ENCODE results near the gene IL4R. TPM values are rescaled to one million over a fixed set of nuclear protein-coding genes. Genes with fewer than 3 reads are reported as not detected.

Gene IL4R
- polyA plus RNA-seq, 1 donor from 2014 or later: 0.07 TPM

DNA sequence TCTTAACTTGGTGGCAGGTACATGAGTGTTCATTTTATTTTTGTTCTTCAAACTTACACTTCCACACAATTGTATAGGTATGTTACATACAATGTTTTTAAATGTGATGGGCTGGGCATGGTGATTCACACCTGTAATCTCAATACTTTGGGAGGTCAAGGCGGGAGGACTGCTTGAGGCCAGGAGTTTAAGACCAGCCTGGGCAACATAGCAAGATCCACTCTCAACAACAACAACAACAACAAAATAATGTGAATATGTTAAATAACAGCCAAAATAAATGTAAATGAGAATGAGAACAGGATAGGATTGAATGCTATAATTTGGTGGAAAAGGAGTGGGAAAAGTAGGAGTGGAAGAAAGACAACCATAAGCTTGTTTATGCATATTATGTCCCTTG lies 47.8 kb upstream of the IL4R start:
- Histone ChIP-seq H3K36me3 (ENCODE audit: insufficient read depth, low read length) (no peaks in the 10 kb centered on the region), H4K20me1 (ENCODE audit: insufficient read depth) (no peaks in the 10 kb centered on the region), H3K27me3 (ENCODE audit: insufficient read depth, low read depth, low read length) (no peaks in the 10 kb centered on the region), H3K9me3 (ENCODE audit: low read length) (no peaks in the 10 kb centered on the region), H3K27ac (ENCODE audit: low read length) (no peak overlapping the region), H3K4me2 (ENCODE audit: low read length) (no peak overlapping the region), H3K4me3 (ENCODE audit: low read length) (no peak overlapping the region), H2AFZ (ENCODE audit: low read depth, low read length) (no peak overlapping the region), H3K9me2 (ENCODE audit: insufficient read depth, low read length) (no peaks in the 10 kb centered on the region), H3K79me2 (replicated peaks; ENCODE audit: insufficient read depth, low read length) (no peaks in the 10 kb centered on the region), H3F3A (ENCODE audit: insufficient read depth, low read length, poor library complexity, severe bottlenecking) (no peaks in the 10 kb centered on the region), H3K9ac (ENCODE audit: low read length) (no peak overlapping the region)
- TF ChIP-seq SMC3 (conservative IDR thresholded peaks at IDR 0.05; ENCODE audit: poor library complexity): no peak

DNA sequence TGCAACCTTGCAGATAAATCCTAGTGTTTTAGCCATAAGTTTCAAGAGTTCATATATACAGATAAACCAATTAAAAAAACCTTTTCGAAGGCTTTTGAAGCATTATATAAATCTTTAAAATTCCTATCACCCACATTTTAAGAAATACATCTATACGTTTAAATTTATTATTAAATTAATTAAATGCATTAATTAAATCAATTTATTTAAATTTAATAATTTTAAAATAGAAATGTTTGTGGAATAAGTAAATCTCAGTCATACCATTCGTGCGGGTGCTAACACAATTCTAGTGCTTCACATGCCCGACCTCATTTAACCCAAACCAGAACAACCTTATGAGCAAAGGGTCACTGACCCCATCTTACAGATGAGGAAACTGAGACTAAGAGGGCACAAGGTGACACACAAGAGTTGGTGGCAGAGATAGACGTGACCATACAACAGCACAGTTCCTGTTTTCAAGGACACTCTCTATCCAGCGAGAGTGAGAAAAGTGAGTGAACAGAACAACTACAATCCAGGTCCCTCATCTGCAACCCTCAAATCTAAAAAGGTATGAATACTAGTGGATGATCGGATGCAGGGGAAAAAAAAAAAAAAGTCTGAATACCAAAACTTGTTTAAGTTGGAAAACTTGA lies 46.6 kb upstream of the IL4R start:
- H3K27ac ChIP-seq (ENCODE audit: low read length): no peak overlapping the region
- no peaks in the 10 kb centered on the region for H3F3A ChIP-seq (ENCODE audit: insufficient read depth, low read length, poor library complexity, severe bottlenecking)
- H3K79me2 ChIP-seq (replicated peaks; ENCODE audit: insufficient read depth, low read length): no peaks in the 10 kb centered on the region
- TF ChIP-seq, protein P1, sequence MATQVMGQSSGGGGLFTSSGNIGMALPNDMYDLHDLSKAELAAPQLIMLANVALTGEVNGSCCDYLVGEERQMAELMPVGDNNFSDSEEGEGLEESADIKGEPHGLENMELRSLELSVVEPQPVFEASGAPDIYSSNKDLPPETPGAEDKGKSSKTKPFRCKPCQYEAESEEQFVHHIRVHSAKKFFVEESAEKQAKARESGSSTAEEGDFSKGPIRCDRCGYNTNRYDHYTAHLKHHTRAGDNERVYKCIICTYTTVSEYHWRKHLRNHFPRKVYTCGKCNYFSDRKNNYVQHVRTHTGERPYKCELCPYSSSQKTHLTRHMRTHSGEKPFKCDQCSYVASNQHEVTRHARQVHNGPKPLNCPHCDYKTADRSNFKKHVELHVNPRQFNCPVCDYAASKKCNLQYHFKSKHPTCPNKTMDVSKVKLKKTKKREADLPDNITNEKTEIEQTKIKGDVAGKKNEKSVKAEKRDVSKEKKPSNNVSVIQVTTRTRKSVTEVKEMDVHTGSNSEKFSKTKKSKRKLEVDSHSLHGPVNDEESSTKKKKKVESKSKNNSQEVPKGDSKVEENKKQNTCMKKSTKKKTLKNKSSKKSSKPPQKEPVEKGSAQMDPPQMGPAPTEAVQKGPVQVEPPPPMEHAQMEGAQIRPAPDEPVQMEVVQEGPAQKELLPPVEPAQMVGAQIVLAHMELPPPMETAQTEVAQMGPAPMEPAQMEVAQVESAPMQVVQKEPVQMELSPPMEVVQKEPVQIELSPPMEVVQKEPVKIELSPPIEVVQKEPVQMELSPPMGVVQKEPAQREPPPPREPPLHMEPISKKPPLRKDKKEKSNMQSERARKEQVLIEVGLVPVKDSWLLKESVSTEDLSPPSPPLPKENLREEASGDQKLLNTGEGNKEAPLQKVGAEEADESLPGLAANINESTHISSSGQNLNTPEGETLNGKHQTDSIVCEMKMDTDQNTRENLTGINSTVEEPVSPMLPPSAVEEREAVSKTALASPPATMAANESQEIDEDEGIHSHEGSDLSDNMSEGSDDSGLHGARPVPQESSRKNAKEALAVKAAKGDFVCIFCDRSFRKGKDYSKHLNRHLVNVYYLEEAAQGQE (IDR thresholded peaks at IDR 0.05; ENCODE audit: borderline replicate concordance): no peak
- no peak for TF ChIP-seq RAD21 (conservative IDR thresholded peaks at IDR 0.05)
- no peaks in the 10 kb centered on the region for H3K27me3 ChIP-seq (ENCODE audit: insufficient read depth, low read depth, low read length)
- no peak overlapping the region for H3K4me2 ChIP-seq (ENCODE audit: low read length)
- H3K9me3 ChIP-seq (ENCODE audit: low read length): no peaks in the 10 kb centered on the region
- no peak overlapping the region for H3K4me3 ChIP-seq (ENCODE audit: low read length)
- no peaks in the 10 kb centered on the region for H4K20me1 ChIP-seq (ENCODE audit: insufficient read depth)
- H3K9me2 ChIP-seq (ENCODE audit: insufficient read depth, low read length): no peaks in the 10 kb centered on the region
- H3K9ac ChIP-seq (ENCODE audit: low read length): no peak overlapping the region
- no peaks in the 10 kb centered on the region for H3K36me3 ChIP-seq (ENCODE audit: insufficient read depth, low read length)
- no peak overlapping the region for H2AFZ ChIP-seq (ENCODE audit: low read depth, low read length)

DNA sequence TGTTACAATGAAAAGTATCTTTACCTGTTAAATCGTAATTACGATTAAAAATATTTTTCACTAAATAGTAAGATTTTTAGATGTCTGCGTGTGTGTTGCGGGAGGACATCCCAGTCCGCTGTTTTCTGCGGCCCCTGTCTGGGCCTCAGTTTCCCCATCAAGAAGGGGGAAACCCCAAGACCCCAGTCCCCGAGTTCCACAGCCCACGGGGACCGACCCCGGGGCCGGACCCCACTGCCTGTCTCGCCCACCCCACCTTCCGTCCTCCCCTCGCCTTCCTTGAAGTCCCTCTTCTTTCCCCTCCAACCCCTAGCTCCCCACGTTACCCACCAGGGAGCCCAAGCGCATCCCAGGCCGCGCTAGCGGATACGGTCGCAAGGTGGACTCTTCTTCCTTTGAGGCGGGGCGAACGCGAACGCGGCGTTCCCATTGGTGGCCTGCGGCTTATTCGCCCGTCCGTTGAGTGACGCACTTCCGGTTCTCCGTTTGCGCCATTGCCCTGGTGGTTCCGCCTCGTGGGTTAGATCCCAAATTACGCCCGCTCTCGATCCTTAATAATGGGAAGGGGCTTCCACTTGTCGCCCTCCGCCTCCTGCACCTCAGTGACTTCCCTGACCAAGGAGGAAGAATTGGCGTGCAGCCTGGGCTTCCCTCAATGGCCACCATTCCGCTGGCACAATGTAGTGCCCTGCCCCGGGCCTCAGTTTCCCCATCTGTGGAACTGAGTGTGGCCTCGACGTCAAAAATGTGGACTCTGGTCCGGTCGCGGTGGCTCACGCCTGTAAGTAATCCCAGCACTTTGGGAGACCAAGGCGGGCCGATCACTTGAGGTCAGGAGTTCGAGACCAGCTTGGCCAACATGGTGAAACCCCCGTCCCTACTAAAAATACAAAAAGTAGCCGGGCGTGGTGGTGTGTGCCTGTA lies 45.1 kb upstream of the IL4R start, which contains the start of gene NSMCE1:
TSS of gene NSMCE1 (minus strand) at position 397 of the 924 bp plus-strand sequence. CDS start 11,202 bp downstream, outside the sequence.
- H3K9me3 ChIP-seq (ENCODE audit: low read length): no peaks in the 10 kb centered on the region
- peak within 1 kb of the TSS; percentile 63 for H3K4me3 ChIP-seq (ENCODE audit: low read length)
- H3K27ac ChIP-seq (ENCODE audit: low read length): no peak within 1 kb of the TSS
- no peaks in the 10 kb centered on the region for H3F3A ChIP-seq (ENCODE audit: insufficient read depth, low read length, poor library complexity, severe bottlenecking)
- H3K9me2 ChIP-seq (ENCODE audit: insufficient read depth, low read length): no peaks in the 10 kb centered on the region
- no peaks in the 10 kb centered on the region for H3K79me2 ChIP-seq (replicated peaks; ENCODE audit: insufficient read depth, low read length)
- peak within 1 kb of the TSS; percentile 46 for H3K9ac ChIP-seq (ENCODE audit: low read length)
- no peaks in the 10 kb centered on the region for H4K20me1 ChIP-seq (ENCODE audit: insufficient read depth)
- H2AFZ ChIP-seq (ENCODE audit: low read depth, low read length): no peak within 1 kb of the TSS
- TF ChIP-seq TAF1 (IDR thresholded peaks at IDR 0.05; ENCODE audit: low read depth) (no peak), EP300 (conservative IDR thresholded peaks at IDR 0.05; ENCODE audit: poor library complexity, severe bottlenecking) (no peak), SMC3 (conservative IDR thresholded peaks at IDR 0.05; ENCODE audit: poor library complexity) (no peak), POLR2AphosphoS5 (IDR thresholded peaks at IDR 0.05) (no peak)
- TF ChIP-seq, protein P2, sequence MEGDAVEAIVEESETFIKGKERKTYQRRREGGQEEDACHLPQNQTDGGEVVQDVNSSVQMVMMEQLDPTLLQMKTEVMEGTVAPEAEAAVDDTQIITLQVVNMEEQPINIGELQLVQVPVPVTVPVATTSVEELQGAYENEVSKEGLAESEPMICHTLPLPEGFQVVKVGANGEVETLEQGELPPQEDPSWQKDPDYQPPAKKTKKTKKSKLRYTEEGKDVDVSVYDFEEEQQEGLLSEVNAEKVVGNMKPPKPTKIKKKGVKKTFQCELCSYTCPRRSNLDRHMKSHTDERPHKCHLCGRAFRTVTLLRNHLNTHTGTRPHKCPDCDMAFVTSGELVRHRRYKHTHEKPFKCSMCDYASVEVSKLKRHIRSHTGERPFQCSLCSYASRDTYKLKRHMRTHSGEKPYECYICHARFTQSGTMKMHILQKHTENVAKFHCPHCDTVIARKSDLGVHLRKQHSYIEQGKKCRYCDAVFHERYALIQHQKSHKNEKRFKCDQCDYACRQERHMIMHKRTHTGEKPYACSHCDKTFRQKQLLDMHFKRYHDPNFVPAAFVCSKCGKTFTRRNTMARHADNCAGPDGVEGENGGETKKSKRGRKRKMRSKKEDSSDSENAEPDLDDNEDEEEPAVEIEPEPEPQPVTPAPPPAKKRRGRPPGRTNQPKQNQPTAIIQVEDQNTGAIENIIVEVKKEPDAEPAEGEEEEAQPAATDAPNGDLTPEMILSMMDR (IDR thresholded peaks at IDR 0.05; ENCODE audit: poor library complexity, severe bottlenecking): no peak
- TF ChIP-seq, protein P1 (IDR thresholded peaks at IDR 0.05; ENCODE audit: borderline replicate concordance): no peak
- no peaks in the 10 kb centered on the region for H3K36me3 ChIP-seq (ENCODE audit: insufficient read depth, low read length)
- no peaks in the 10 kb centered on the region for H3K27me3 ChIP-seq (ENCODE audit: insufficient read depth, low read depth, low read length)
- H3K4me2 ChIP-seq (ENCODE audit: low read length): no peak within 1 kb of the TSS
